Measurements from ENCODE around the gene COL4A2. TPM values are rescaled to one million over a fixed set of nuclear protein-coding genes. Genes with fewer than 3 reads are reported as not detected.

Gene COL4A2
- total and polyA plus RNA-seq, 3 experiments from 2014 or later, result not detected

GRCh38 chr13:110519046-110519445 is 212.0 kb downstream of the COL4A2 start:
- no peak overlapping the region for H3K27ac Mint-ChIP-seq
- Histone ChIP-seq H3K4me3 (ENCODE audit: low read length) (no peak overlapping the region), H3K36me3 (ENCODE audit: insufficient read depth, low read length) (no peaks in the 10 kb centered on the region), H3K27me3 (ENCODE audit: insufficient read depth, low read length, poor library complexity, severe bottlenecking) (no peaks in the 10 kb centered on the region), H3K4me1 (ENCODE audit: insufficient read depth, low read length) (no peaks in the 10 kb centered on the region), H3K9me3 (ENCODE audit: low read length) (no peaks in the 10 kb centered on the region), H3K27ac (ENCODE audit: low read depth, low read length) (no peak overlapping the region)
- peaks cover 0 to 4% of the 10 kb centered on the region in 2 donors for H3K27me3 Mint-ChIP-seq
- H3K4me1 Mint-ChIP-seq, result peaks cover under 1 to 3% (median under 1%) of the 10 kb centered on the region in 3 donors
- ChIA-PET CTCF (no interaction called here), POLR2A (no interaction called here)
- peaks cover 0 to 2% (median 0%) of the 10 kb centered on the region in 3 donors for H3K36me3 Mint-ChIP-seq
- H3K9me3 Mint-ChIP-seq, result no peaks in the 10 kb centered on the region
- H3K4me3 Mint-ChIP-seq, result no peak overlapping the region
- no peak for DNase-seq

DNA sequence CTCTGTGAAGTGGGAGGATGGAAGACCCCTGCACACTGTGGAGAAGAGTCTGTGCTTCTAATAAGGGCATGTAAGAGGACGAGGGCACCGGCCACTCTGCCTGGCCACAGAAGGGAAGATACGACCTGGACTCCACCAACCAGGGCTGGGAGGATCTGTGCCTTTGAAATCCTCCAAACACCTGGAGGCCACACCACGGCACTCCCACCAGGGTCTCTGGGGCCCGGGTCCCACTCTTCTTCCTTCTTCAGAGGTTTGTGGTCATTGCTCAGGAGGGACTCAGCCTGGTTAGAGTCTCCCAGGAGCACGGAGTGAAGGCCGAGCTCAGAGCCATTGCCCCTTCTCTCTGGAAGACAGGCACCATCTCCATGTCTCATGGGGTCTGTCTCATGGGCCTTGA is 212.4 kb downstream of the COL4A2 start:
- POLR2A ChIA-PET, result no interaction called here
- no peaks in the 10 kb centered on the region for H3K27me3 ChIP-seq (ENCODE audit: insufficient read depth, low read length, poor library complexity, severe bottlenecking)
- H3K9me3 ChIP-seq (ENCODE audit: low read length), result no peaks in the 10 kb centered on the region
- no peak for DNase-seq
- H3K4me1 ChIP-seq (ENCODE audit: insufficient read depth, low read length), result peaks cover 2% of the 10 kb centered on the region
- H3K27ac Mint-ChIP-seq, result no peak overlapping the region
- H3K4me1 Mint-ChIP-seq, result peaks cover 5 to 8% (median 6%) of the 10 kb centered on the region in 3 donors
- no peak overlapping the region for H3K4me3 ChIP-seq (ENCODE audit: low read length)
- no peaks in the 10 kb centered on the region for H3K36me3 ChIP-seq (ENCODE audit: insufficient read depth, low read length)
- peaks cover 0 to 2% (median 0%) of the 10 kb centered on the region in 3 donors for H3K36me3 Mint-ChIP-seq
- H3K27me3 Mint-ChIP-seq, result peaks cover 0 to 4% of the 10 kb centered on the region in 2 donors
- H3K27ac ChIP-seq (ENCODE audit: low read depth, low read length), result no peak overlapping the region
- CTCF ChIA-PET, result interaction anchor here (0.7 kb wide), 1 partner anchor 74 kb away, joined by 4 read pairs; no protein-coding TSS in a partner anchor
- H3K4me3 Mint-ChIP-seq, result no peak overlapping the region
- no peaks in the 10 kb centered on the region for H3K9me3 Mint-ChIP-seq

DNA sequence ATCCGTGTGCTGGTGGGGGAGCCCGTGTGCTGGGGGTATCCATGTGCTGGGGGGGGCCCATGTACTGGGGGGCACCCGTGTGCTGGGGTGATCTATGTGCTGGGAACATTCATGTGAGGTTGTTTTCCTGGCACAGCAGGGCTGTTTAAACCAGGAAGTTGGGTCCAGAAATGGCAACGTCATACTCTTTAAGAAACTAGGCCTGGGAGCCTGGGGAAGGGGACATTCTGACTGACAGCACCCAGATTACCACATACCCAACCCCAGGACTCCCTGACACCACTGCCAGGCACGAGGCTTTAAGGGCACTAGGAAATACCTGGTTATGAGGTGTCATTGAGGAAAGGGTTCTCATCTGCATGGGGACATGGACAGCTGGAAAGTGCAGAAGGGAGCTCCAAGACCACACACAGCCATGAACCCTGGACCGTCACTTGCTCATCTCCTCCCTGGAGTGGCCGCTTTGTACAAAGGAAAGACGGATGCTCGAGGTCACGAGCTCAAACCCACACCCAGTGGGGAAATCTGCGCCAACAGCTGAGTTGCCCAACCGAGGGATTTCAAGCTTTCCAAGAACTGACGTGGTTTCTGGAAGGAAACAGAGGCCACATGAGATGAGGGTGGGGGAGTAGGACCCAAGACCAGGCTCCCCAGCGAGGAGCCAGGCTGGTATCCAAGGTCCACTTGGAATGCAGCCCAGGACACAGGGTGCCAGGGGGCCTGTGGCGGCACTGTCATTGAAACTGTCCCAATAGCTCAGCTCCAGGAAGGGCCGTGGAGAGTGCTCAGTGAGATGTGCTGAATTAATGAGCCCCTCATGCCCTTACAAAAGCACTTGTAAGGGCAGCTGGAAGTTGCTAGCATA is 213.6 kb downstream of the COL4A2 start:
- H3K27ac Mint-ChIP-seq, result no peak overlapping the region
- peaks cover 16 to 19% (median 17%) of the 10 kb centered on the region in 3 donors for H3K4me1 Mint-ChIP-seq
- no peak for DNase-seq
- Histone ChIP-seq H3K27ac (ENCODE audit: low read depth, low read length) (no peak overlapping the region), H3K36me3 (ENCODE audit: insufficient read depth, low read length) (no peaks in the 10 kb centered on the region), H3K27me3 (ENCODE audit: insufficient read depth, low read length, poor library complexity, severe bottlenecking) (no peaks in the 10 kb centered on the region), H3K4me3 (ENCODE audit: low read length) (no peak overlapping the region), H3K9me3 (ENCODE audit: low read length) (no peaks in the 10 kb centered on the region), H3K4me1 (ENCODE audit: insufficient read depth, low read length) (peaks cover 14% of the 10 kb centered on the region)
- H3K27me3 Mint-ChIP-seq, result peaks cover 0 to 4% of the 10 kb centered on the region in 2 donors
- no peaks in the 10 kb centered on the region for H3K9me3 Mint-ChIP-seq
- CTCF ChIA-PET, result no interaction called here
- H3K36me3 Mint-ChIP-seq, result peaks cover 0 to 2% (median 0%) of the 10 kb centered on the region in 3 donors
- H3K4me3 Mint-ChIP-seq, result no peak overlapping the region
- POLR2A ChIA-PET, result no interaction called here

DNA sequence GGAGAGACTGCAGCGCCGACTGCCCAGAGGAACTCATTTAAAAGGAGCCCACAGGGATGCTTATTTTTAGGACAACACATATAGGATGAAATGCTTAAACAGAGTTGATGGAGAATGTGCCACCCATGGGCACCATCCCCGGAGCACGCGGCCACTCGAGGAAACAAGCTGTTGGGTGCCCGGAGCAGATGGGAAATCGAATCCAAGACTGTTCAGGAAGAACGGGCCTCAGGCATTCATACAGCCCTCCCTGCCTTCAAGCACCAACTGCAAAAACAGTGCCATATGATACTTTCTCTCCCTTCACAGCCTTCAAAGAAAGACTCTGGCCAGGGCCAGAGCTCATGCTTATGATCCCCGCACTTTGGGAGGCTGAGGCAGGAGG is 214.2 kb downstream of the COL4A2 start:
- H3K36me3 ChIP-seq (ENCODE audit: insufficient read depth, low read length), result no peaks in the 10 kb centered on the region
- H3K27ac Mint-ChIP-seq, result no peak overlapping the region
- no peak overlapping the region for H3K4me3 Mint-ChIP-seq
- peaks cover 0 to 2% of the 10 kb centered on the region in 2 donors for H3K27me3 Mint-ChIP-seq
- peaks cover 21 to 26% (median 22%) of the 10 kb centered on the region in 3 donors for H3K4me1 Mint-ChIP-seq
- H3K4me1 ChIP-seq (ENCODE audit: insufficient read depth, low read length), result peaks cover 19% of the 10 kb centered on the region
- CTCF ChIA-PET, result no interaction called here
- H3K4me3 ChIP-seq (ENCODE audit: low read length), result no peak overlapping the region
- no peak overlapping the region for H3K27ac ChIP-seq (ENCODE audit: low read depth, low read length)
- no peaks in the 10 kb centered on the region for H3K9me3 ChIP-seq (ENCODE audit: low read length)
- H3K9me3 Mint-ChIP-seq, result no peaks in the 10 kb centered on the region
- POLR2A ChIA-PET, result no interaction called here
- DNase-seq, result no peak
- peaks cover 0 to 2% (median 0%) of the 10 kb centered on the region in 3 donors for H3K36me3 Mint-ChIP-seq
- no peaks in the 10 kb centered on the region for H3K27me3 ChIP-seq (ENCODE audit: insufficient read depth, low read length, poor library complexity, severe bottlenecking)

DNA sequence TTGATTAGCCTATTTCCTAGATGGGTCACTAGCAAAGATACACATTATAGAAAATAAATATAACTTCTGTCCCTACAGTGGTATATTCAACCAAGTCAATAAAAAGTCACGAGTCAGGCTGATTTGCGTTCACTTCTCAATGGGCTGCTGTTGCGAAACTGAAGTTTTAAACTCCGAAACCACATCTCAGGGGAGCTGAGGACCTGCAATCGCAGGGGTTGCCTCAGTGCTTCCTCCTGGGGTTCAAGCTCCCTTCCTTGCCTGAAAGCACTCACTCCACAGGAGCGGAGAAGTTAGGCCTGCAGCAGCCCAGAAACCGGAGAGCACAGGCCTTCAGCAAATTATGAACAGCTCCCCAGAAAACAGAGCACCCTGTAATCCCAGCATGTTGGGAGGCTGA is 214.9 kb downstream of the COL4A2 start:
- CTCF ChIA-PET, result no interaction called here
- POLR2A ChIA-PET, result no interaction called here

DNA sequence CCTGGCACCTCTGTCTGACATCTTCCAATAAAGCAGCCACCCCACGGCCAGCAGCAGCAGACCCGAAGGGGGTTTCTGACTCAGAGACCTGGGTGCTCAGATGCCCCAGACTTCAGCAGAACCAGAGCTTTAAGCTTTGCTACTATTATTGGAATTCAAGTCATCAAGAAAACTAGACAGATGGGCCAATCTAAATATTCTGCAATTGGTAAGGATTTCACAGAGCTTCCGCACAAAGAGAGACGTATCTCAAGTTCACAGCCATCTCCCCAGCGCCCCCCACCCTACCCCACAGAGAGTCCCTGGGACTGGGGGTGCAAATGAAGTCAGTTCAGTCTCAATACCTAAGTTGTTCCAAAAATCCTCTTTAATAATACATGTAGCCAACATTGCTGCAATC is 215.6 kb downstream of the COL4A2 start:
- H3K36me3 Mint-ChIP-seq, result peaks cover 0 to 2% (median 0%) of the 10 kb centered on the region in 3 donors
- no peak overlapping the region for H3K27ac Mint-ChIP-seq
- Histone ChIP-seq H3K36me3 (ENCODE audit: insufficient read depth, low read length) (no peaks in the 10 kb centered on the region), H3K9me3 (ENCODE audit: low read length) (no peaks in the 10 kb centered on the region), H3K27ac (ENCODE audit: low read depth, low read length) (no peak overlapping the region), H3K4me3 (ENCODE audit: low read length) (no peak overlapping the region), H3K4me1 (ENCODE audit: insufficient read depth, low read length) (peaks cover 19% of the 10 kb centered on the region), H3K27me3 (ENCODE audit: insufficient read depth, low read length, poor library complexity, severe bottlenecking) (no peaks in the 10 kb centered on the region)
- H3K4me3 Mint-ChIP-seq, result no peak overlapping the region
- POLR2A ChIA-PET, result no interaction called here
- peaks cover 0 to 1% of the 10 kb centered on the region in 2 donors for H3K27me3 Mint-ChIP-seq
- CTCF ChIA-PET, result no interaction called here
- DNase-seq, result no peak
- peaks cover 21 to 32% (median 24%) of the 10 kb centered on the region in 3 donors for H3K4me1 Mint-ChIP-seq
- H3K9me3 Mint-ChIP-seq, result no peaks in the 10 kb centered on the region

More for the DNA sequence above, 214.9 kb downstream of the COL4A2 start:
- Histone ChIP-seq H3K27me3 (ENCODE audit: insufficient read depth, low read length, poor library complexity, severe bottlenecking) (no peaks in the 10 kb centered on the region), H3K9me3 (ENCODE audit: low read length) (no peaks in the 10 kb centered on the region), H3K4me1 (ENCODE audit: insufficient read depth, low read length) (peaks cover 19% of the 10 kb centered on the region), H3K4me3 (ENCODE audit: low read length) (no peak overlapping the region), H3K36me3 (ENCODE audit: insufficient read depth, low read length) (no peaks in the 10 kb centered on the region), H3K27ac (ENCODE audit: low read depth, low read length) (no peak overlapping the region)
- peaks cover 0 to 2% (median 0%) of the 10 kb centered on the region in 3 donors for H3K36me3 Mint-ChIP-seq
- H3K27ac Mint-ChIP-seq, result peak overlapping the region in 1 of 8 donors; percentile 57
- H3K4me3 Mint-ChIP-seq, result no peak overlapping the region
- H3K27me3 Mint-ChIP-seq, result peaks cover 0 to 1% of the 10 kb centered on the region in 2 donors
- no peak for DNase-seq
- H3K9me3 Mint-ChIP-seq, result no peaks in the 10 kb centered on the region
- peaks cover 21 to 32% (median 24%) of the 10 kb centered on the region in 3 donors for H3K4me1 Mint-ChIP-seq

- Mint-ChIP-seq H3K27me3 (peaks cover 0 to 3% of the 10 kb centered on the region in 2 donors), H3K4me3 (no peak overlapping the region), H3K4me1 (peaks cover 21 to 32% (median 24%) of the 10 kb centered on the region in 3 donors), H3K9me3 (no peaks in the 10 kb centered on the region), H3K36me3 (peaks cover 0 to 2% (median 0%) of the 10 kb centered on the region in 3 donors), H3K27ac (peak overlapping the region in 1 of 8 donors; percentile 54)
- Histone ChIP-seq H3K36me3 (ENCODE audit: insufficient read depth, low read length) (no peaks in the 10 kb centered on the region), H3K4me1 (ENCODE audit: insufficient read depth, low read length) (peaks cover 19% of the 10 kb centered on the region), H3K27me3 (ENCODE audit: insufficient read depth, low read length, poor library complexity, severe bottlenecking) (no peaks in the 10 kb centered on the region), H3K9me3 (ENCODE audit: low read length) (no peaks in the 10 kb centered on the region), H3K27ac (ENCODE audit: low read depth, low read length) (no peak overlapping the region), H3K4me3 (ENCODE audit: low read length) (no peak overlapping the region)
- POLR2A ChIA-PET, result no interaction called here
- DNase-seq, result no peak
- CTCF ChIA-PET, result no interaction called here
Observed at GRCh38 chr13:110523180-110523579, 216.1 kb downstream of the COL4A2 start.

DNA sequence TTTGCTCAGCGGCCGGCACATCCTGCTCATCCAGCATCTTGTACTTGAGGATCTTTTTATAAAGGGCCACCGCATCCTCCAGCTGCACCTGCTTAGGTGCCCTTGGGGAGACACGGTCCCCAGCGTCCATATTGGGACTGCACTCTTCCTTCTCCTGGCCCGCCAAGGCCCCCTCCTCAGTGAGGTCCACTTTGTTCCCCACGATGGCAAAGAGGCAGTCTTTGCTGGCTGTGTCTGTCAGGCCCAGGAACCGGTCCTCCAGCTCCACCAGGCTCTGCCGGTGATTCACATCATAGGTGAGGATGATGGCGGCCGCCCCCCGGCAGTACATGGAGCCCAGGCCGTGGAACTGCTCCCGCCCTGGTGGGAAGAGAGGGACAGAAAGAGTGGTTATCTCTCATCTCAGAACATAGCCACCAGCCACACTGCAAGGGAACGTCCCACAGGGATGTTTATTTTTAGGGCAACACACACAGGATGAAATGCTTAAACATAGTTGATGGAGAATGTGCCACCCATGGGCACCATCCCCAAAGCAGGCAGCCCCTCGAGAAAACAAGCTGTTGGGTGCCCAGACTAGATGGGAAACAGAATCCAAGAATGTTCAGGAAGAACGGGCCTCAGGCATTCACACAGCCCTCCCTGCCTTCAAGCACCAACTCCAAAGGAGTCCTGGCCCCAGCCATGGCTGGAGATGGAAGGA is 216.9 kb downstream of the COL4A2 start:
- no peaks in the 10 kb centered on the region for H3K9me3 ChIP-seq (ENCODE audit: low read length)
- no peak for DNase-seq
- H3K4me3 Mint-ChIP-seq, result peak overlapping the region in 5 of 7 donors; percentile 36 to 70 (median 58)
- peaks cover 0 to 2% (median 0%) of the 10 kb centered on the region in 3 donors for H3K36me3 Mint-ChIP-seq
- H3K27ac ChIP-seq (ENCODE audit: low read depth, low read length), result no peak overlapping the region
- ChIA-PET CTCF (no interaction called here), POLR2A (no interaction called here)
- peak overlapping the region in 2 of 8 donors; percentile 59 to 72 for H3K27ac Mint-ChIP-seq
- no peaks in the 10 kb centered on the region for H3K9me3 Mint-ChIP-seq
- peaks cover 0 to 3% of the 10 kb centered on the region in 2 donors for H3K27me3 Mint-ChIP-seq
- no peaks in the 10 kb centered on the region for H3K27me3 ChIP-seq (ENCODE audit: insufficient read depth, low read length, poor library complexity, severe bottlenecking)
- H3K36me3 ChIP-seq (ENCODE audit: insufficient read depth, low read length), result no peaks in the 10 kb centered on the region
- H3K4me3 ChIP-seq (ENCODE audit: low read length), result no peak overlapping the region
- H3K4me1 Mint-ChIP-seq, result peaks cover 21 to 32% (median 24%) of the 10 kb centered on the region in 3 donors
- peaks cover 19% of the 10 kb centered on the region for H3K4me1 ChIP-seq (ENCODE audit: insufficient read depth, low read length)
